ENCODE data around the gene TCFL5.

Gene TCFL5

DNA sequence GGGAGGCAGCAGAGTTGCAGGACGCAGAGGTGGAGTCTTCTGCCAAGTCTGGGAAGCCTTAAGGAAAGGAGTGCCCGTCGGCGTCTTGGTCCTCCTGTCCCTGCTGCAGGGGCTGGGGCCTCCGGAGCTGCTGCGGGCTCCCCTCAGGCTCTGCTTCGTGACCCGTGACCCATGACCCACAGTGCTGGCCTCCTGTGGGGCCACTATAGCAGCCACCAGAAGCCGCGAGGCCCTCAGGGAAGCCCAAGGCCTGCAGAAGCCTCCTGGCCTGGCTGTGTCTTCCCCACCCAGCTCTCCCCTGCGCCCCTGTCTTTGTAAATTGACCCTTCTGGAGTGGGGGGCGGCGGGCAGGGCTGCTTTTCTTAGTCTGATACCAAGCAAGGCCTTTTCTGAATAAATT lies 48.0 kb downstream of the TCFL5 start:
- Histone ChIP-seq H2AFZ (ENCODE audit: low read depth, low read length, severe bottlenecking) (no peak overlapping the region), H3K9me2 (replicated peaks; ENCODE audit: insufficient read depth, low read length) (no peaks in the 10 kb centered on the region), H3K4me3 (ENCODE audit: insufficient read depth, low read length, poor library complexity, severe bottlenecking) (no peak overlapping the region), H3K27ac (ENCODE audit: low read depth, low read length) (no peak overlapping the region), H3K36me3 (ENCODE audit: low read length) (no peaks in the 10 kb centered on the region), H3K9me3 (ENCODE audit: insufficient read depth, low read length) (no peaks in the 10 kb centered on the region), H3K4me2 (ENCODE audit: low read depth, low read length, poor library complexity, severe bottlenecking) (no peak overlapping the region), H4K20me1 (ENCODE audit: low read depth, low read length) (no peaks in the 10 kb centered on the region), H3K79me2 (ENCODE audit: insufficient read depth, low read length) (no peaks in the 10 kb centered on the region), H3K27me3 (ENCODE audit: low read length) (no peaks in the 10 kb centered on the region), H3K9ac (ENCODE audit: low read length) (no peak overlapping the region), H3F3A (ENCODE audit: insufficient read depth) (no peaks in the 10 kb centered on the region)
- TF ChIP-seq EZH2phosphoT487 (conservative IDR thresholded peaks at IDR 0.05; ENCODE audit: low read length): no peak
- TF ChIP-seq, protein P1, sequence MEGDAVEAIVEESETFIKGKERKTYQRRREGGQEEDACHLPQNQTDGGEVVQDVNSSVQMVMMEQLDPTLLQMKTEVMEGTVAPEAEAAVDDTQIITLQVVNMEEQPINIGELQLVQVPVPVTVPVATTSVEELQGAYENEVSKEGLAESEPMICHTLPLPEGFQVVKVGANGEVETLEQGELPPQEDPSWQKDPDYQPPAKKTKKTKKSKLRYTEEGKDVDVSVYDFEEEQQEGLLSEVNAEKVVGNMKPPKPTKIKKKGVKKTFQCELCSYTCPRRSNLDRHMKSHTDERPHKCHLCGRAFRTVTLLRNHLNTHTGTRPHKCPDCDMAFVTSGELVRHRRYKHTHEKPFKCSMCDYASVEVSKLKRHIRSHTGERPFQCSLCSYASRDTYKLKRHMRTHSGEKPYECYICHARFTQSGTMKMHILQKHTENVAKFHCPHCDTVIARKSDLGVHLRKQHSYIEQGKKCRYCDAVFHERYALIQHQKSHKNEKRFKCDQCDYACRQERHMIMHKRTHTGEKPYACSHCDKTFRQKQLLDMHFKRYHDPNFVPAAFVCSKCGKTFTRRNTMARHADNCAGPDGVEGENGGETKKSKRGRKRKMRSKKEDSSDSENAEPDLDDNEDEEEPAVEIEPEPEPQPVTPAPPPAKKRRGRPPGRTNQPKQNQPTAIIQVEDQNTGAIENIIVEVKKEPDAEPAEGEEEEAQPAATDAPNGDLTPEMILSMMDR (IDR thresholded peaks at IDR 0.05; ENCODE audit: insufficient read depth, low read length, poor library complexity, severe bottlenecking): no peak

- Histone ChIP-seq H4K20me1 (ENCODE audit: low read depth, low read length) (no peaks in the 10 kb centered on the region), H3K9me2 (replicated peaks; ENCODE audit: insufficient read depth, low read length) (no peaks in the 10 kb centered on the region), H3K9me3 (ENCODE audit: insufficient read depth, low read length) (no peaks in the 10 kb centered on the region), H2AFZ (ENCODE audit: low read depth, low read length, severe bottlenecking) (no peak overlapping the region), H3K27ac (ENCODE audit: low read depth, low read length) (no peak overlapping the region), H3F3A (ENCODE audit: insufficient read depth) (no peaks in the 10 kb centered on the region), H3K36me3 (ENCODE audit: low read length) (no peaks in the 10 kb centered on the region), H3K4me3 (ENCODE audit: insufficient read depth, low read length, poor library complexity, severe bottlenecking) (no peak overlapping the region), H3K27me3 (ENCODE audit: low read length) (no peaks in the 10 kb centered on the region), H3K9ac (ENCODE audit: low read length) (no peak overlapping the region), H3K4me2 (ENCODE audit: low read depth, low read length, poor library complexity, severe bottlenecking) (no peak overlapping the region), H3K79me2 (ENCODE audit: insufficient read depth, low read length) (no peaks in the 10 kb centered on the region)
- TF ChIP-seq, protein P1 (IDR thresholded peaks at IDR 0.05; ENCODE audit: insufficient read depth, low read length, poor library complexity, severe bottlenecking): no peak
- TF ChIP-seq EZH2phosphoT487 (conservative IDR thresholded peaks at IDR 0.05; ENCODE audit: low read length): no peak
These were observed 48.8 kb downstream of the TCFL5 start for GRCh38 chr20:62812907-62813200.

DNA sequence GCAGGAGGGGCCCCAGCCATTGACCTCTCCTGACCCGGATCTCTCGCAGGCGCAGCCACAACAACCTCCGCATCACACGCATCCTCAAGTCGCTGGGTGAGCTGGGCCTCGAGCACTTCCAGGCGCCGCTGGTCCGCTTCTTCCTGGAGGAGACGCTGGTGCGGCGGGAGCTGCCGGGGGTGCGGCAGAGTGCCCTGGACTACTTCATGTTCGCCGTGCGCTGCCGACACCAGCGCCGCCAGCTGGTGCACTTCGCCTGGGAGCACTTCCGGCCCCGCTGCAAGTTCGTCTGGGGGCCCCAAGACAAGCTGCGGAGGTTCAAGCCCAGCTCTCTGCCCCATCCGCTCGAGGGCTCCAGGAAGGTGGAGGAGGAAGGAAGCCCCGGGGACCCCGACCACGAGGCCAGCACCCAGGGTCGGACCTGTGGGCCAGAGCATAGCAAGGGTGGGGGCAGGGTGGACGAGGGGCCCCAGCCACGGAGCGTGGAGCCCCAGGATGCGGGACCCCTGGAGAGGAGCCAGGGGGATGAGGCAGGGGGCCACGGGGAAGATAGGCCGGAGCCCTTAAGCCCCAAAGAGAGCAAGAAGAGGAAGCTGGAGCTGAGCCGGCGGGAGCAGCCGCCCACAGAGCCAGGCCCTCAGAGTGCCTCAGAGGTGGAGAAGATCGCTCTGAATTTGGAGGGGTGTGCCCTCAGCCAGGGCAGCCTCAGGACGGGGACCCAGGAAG lies 49.3 kb downstream of the TCFL5 start:
- TF ChIP-seq, protein P1 (IDR thresholded peaks at IDR 0.05; ENCODE audit: insufficient read depth, low read length, poor library complexity, severe bottlenecking): no peak
- TF ChIP-seq EZH2phosphoT487 (conservative IDR thresholded peaks at IDR 0.05; ENCODE audit: low read length): no peak

More for the DNA sequence above, 49.3 kb downstream of the TCFL5 start:
- H3K9me2 ChIP-seq (replicated peaks; ENCODE audit: insufficient read depth, low read length): no peaks in the 10 kb centered on the region
- no peaks in the 10 kb centered on the region for H3K9me3 ChIP-seq (ENCODE audit: insufficient read depth, low read length)
- H3K4me2 ChIP-seq (ENCODE audit: low read depth, low read length, poor library complexity, severe bottlenecking): no peak overlapping the region
- no peak overlapping the region for H3K9ac ChIP-seq (ENCODE audit: low read length)
- H3K79me2 ChIP-seq (ENCODE audit: insufficient read depth, low read length): no peaks in the 10 kb centered on the region
- no peak overlapping the region for H3K4me3 ChIP-seq (ENCODE audit: insufficient read depth, low read length, poor library complexity, severe bottlenecking)
- no peak overlapping the region for H2AFZ ChIP-seq (ENCODE audit: low read depth, low read length, severe bottlenecking)
- no peaks in the 10 kb centered on the region for H3F3A ChIP-seq (ENCODE audit: insufficient read depth)
- no peaks in the 10 kb centered on the region for H4K20me1 ChIP-seq (ENCODE audit: low read depth, low read length)
- no peak overlapping the region for H3K27ac ChIP-seq (ENCODE audit: low read depth, low read length)
- no peaks in the 10 kb centered on the region for H3K36me3 ChIP-seq (ENCODE audit: low read length)
- no peaks in the 10 kb centered on the region for H3K27me3 ChIP-seq (ENCODE audit: low read length)

Measured in SU-DHL-6 (cell line).